HUES6 (cell line): ENCODE measurements around the gene SGCE.

Source experiments
- H3K27ac ChIP-seq: 2 replicates; pipeline ENCODE4 v1.7.0; 2013; ENCODE audit warnings: low read depth, mild to moderate bottlenecking, low read length, inconsistent platforms
- H3K27me3 ChIP-seq: 2 replicates; pipeline ENCODE4 v1.6.1; 2013; ENCODE audit warnings: low read length; ENCODE audit not compliant: control insufficient read depth, insufficient read depth
- H3K36me3 ChIP-seq: 2 replicates; pipeline ENCODE4 v1.6.1; 2013; ENCODE audit warnings: low read length; ENCODE audit not compliant: control insufficient read depth, insufficient read depth
- H3K4me1 ChIP-seq: 2 replicates; pipeline ENCODE4 v1.6.1; 2013; ENCODE audit warnings: low read length; ENCODE audit not compliant: control insufficient read depth, insufficient read depth
- H3K4me3 ChIP-seq: 2 replicates; pipeline ENCODE4 v1.5.1; 2013; ENCODE audit warnings: low read depth, low read length
- H3K9ac ChIP-seq: one replicate; pipeline ENCODE4 v1.6.1; 2013; ENCODE audit warnings: mild to moderate bottlenecking, low read length
- H3K9me3 ChIP-seq: 2 replicates; pipeline ENCODE4 v1.6.1; 2013; ENCODE audit warnings: low read depth, low read length; ENCODE audit not compliant: control insufficient read depth, insufficient read depth

SGCE gene

GRCh38 chr7:94643771-94644545, 12.0 kb downstream of the SGCE start:
- Histone ChIP-seq H3K36me3 (no peaks in the 10 kb centered on the region), H3K27me3 (no peaks in the 10 kb centered on the region), H3K27ac (no peak overlapping the region), H3K4me1 (peaks cover 44% of the 10 kb centered on the region), H3K9me3 (no peaks in the 10 kb centered on the region), H3K4me3 (no peak overlapping the region), H3K9ac (no peak overlapping the region)

GRCh38 chr7:94642838-94643653, 12.9 kb downstream of the SGCE start:
- Histone ChIP-seq H3K36me3 (no peaks in the 10 kb centered on the region), H3K27ac (no peak overlapping the region), H3K27me3 (no peaks in the 10 kb centered on the region), H3K9me3 (no peaks in the 10 kb centered on the region), H3K4me3 (no peak overlapping the region), H3K4me1 (peaks cover 37% of the 10 kb centered on the region), H3K9ac (no peak overlapping the region)

- no peak overlapping the region for H3K4me3 ChIP-seq
- no peak overlapping the region for H3K27ac ChIP-seq
- H3K27me3 ChIP-seq: no peaks in the 10 kb centered on the region
- H3K9me3 ChIP-seq: no peaks in the 10 kb centered on the region
- H3K9ac ChIP-seq: no peak overlapping the region
- no peaks in the 10 kb centered on the region for H3K36me3 ChIP-seq
- H3K4me1 ChIP-seq: peaks cover 23% of the 10 kb centered on the region
These were observed 16.5 kb downstream of the SGCE start for GRCh38 chr7:94639384-94639783.

- Histone ChIP-seq H3K27ac (no peak overlapping the region), H3K36me3 (no peaks in the 10 kb centered on the region), H3K9ac (no peak overlapping the region), H3K27me3 (no peaks in the 10 kb centered on the region), H3K9me3 (no peaks in the 10 kb centered on the region), H3K4me1 (peaks cover 17% of the 10 kb centered on the region), H3K4me3 (no peak overlapping the region)
These were observed 20.2 kb downstream of the SGCE start for GRCh38 chr7:94635687-94636086.

- H3K9me3 ChIP-seq: no peaks in the 10 kb centered on the region
- H3K9ac ChIP-seq: no peak overlapping the region
- no peaks in the 10 kb centered on the region for H3K36me3 ChIP-seq
- no peak overlapping the region for H3K4me3 ChIP-seq
- H3K27me3 ChIP-seq: no peaks in the 10 kb centered on the region
- H3K27ac ChIP-seq: no peak overlapping the region
- peaks cover 10% of the 10 kb centered on the region for H3K4me1 ChIP-seq
These were observed 21.4 kb downstream of the SGCE start for GRCh38 chr7:94634502-94634901.

- Histone ChIP-seq H3K9me3 (no peaks in the 10 kb centered on the region), H3K4me1 (peaks cover 10% of the 10 kb centered on the region), H3K9ac (no peak overlapping the region), H3K4me3 (no peak overlapping the region), H3K27me3 (no peaks in the 10 kb centered on the region), H3K27ac (no peak overlapping the region), H3K36me3 (no peaks in the 10 kb centered on the region)
These were observed 22.2 kb downstream of the SGCE start for GRCh38 chr7:94633687-94634086.

- H3K9me3 ChIP-seq: no peaks in the 10 kb centered on the region
- H3K4me1 ChIP-seq: peaks cover 10% of the 10 kb centered on the region
- no peak overlapping the region for H3K27ac ChIP-seq
- H3K4me3 ChIP-seq: no peak overlapping the region
- no peak overlapping the region for H3K9ac ChIP-seq
- no peaks in the 10 kb centered on the region for H3K27me3 ChIP-seq
- no peaks in the 10 kb centered on the region for H3K36me3 ChIP-seq
These were observed 23.0 kb downstream of the SGCE start for GRCh38 chr7:94633014-94633341.

- peaks cover 10% of the 10 kb centered on the region for H3K4me1 ChIP-seq
- H3K27ac ChIP-seq: no peak overlapping the region
These were observed 23.5 kb downstream of the SGCE start for GRCh38 chr7:94632338-94633013.

GRCh38 chr7:94630855-94631254, 25.1 kb downstream of the SGCE start:
- Histone ChIP-seq H3K4me1 (peaks cover 10% of the 10 kb centered on the region), H3K9ac (no peak overlapping the region)

More at GRCh38 chr7:94632338-94633013, 23.5 kb downstream of the SGCE start:
- Histone ChIP-seq H3K9ac (no peak overlapping the region), H3K9me3 (no peaks in the 10 kb centered on the region), H3K27me3 (no peaks in the 10 kb centered on the region), H3K4me3 (no peak overlapping the region), H3K36me3 (no peaks in the 10 kb centered on the region)

GRCh38 chr7:94623820-94624219, 32.1 kb downstream of the SGCE start:
- H3K27ac ChIP-seq: no peak overlapping the region
- H3K36me3 ChIP-seq: no peaks in the 10 kb centered on the region
- no peaks in the 10 kb centered on the region; the same call in 1 of the 2 replicates for H3K4me1 ChIP-seq
- H3K27me3 ChIP-seq: no peaks in the 10 kb centered on the region
- no peak overlapping the region for H3K9ac ChIP-seq
- no peak overlapping the region for H3K4me3 ChIP-seq
- no peaks in the 10 kb centered on the region for H3K9me3 ChIP-seq

More at GRCh38 chr7:94630855-94631254, 25.1 kb downstream of the SGCE start:
- Histone ChIP-seq H3K27ac (0 out of 2 replicates have a peak overlapping the region, but pooled peaks have one; percentile 16), H3K36me3 (no peaks in the 10 kb centered on the region), H3K9me3 (no peaks in the 10 kb centered on the region), H3K27me3 (no peaks in the 10 kb centered on the region), H3K4me3 (no peak overlapping the region)

- Histone ChIP-seq H3K9me3 (no peaks in the 10 kb centered on the region), H3K27me3 (no peaks in the 10 kb centered on the region), H3K9ac (no peak overlapping the region), H3K4me1 (no peaks in the 10 kb centered on the region; the same call in 1 of the 2 replicates), H3K36me3 (0 out of 2 replicates have a peak, but pooled peaks cover 4% of the 10 kb centered on the region), H3K4me3 (no peak overlapping the region), H3K27ac (no peak overlapping the region)
These were observed 34.8 kb downstream of the SGCE start for GRCh38 chr7:94621120-94621519.
